Activated naive CD4-positive, alpha-beta T cell (primary cell): Measurements from ENCODE around the gene GLS2.
"Not testable (repeated sequence)": the region's sequence is repeated elsewhere in the genome, so short reads cannot be mapped to it uniquely, and the experiment has no call there.

ENCODE experiments used
- DNase-seq, 4 experiments: peaks; one replicate each; lab custom pipeline; 2025; lab: John Stamatoyannopoulos, UW

Gene GLS2

GRCh38 chr12:56493409-56494105 is 5.6 kb upstream of the GLS2 start:
- DNase-seq: not testable (repeated sequence)

GRCh38 chr12:56490360-56490759 is 2.4 kb upstream of the GLS2 start:
- DNase-seq: no peak

GRCh38 chr12:56487448-56488040 is 417 bp downstream of the GLS2 start:
- peak in 1 of 4 experiments; percentile 17 for DNase-seq

GRCh38 chr12:56486694-56487093 is 1.3 kb downstream of the GLS2 start:
- no peak for DNase-seq

GRCh38 chr12:56484566-56484965 is 3.4 kb downstream of the GLS2 start:
- DNase-seq: no peak

GRCh38 chr12:56479625-56480024 is 8.3 kb downstream of the GLS2 start:
- DNase-seq: no peak

- no peak for DNase-seq
Observed at GRCh38 chr12:56477521-56478225, 10.3 kb downstream of the GLS2 start.

- DNase-seq: no peak
Observed at GRCh38 chr12:56476972-56477432, 11.0 kb downstream of the GLS2 start.

GRCh38 chr12:56476143-56476542 is 11.8 kb downstream of the GLS2 start:
- no peak for DNase-seq

- no peak for DNase-seq
Observed at GRCh38 chr12:56474389-56474788, 13.6 kb downstream of the GLS2 start.

GRCh38 chr12:56469007-56469930 is 18.7 kb downstream of the GLS2 start:
- no peak for DNase-seq

GRCh38 chr12:56468216-56469006 is 19.6 kb downstream of the GLS2 start, which contains the start of gene SPRYD4:
Gene SPRYD4, plus strand, starts transcription at chr12:56468578. Its CDS starts 14 bp downstream, at chr12:56468592.
- peak; percentile 80 to 93 (median 86) for DNase-seq

- no peak for DNase-seq
Observed at GRCh38 chr12:56462565-56462964, 25.4 kb downstream of the GLS2 start.

GRCh38 chr12:56461235-56462159 is 26.5 kb downstream of the GLS2 start:
- no peak for DNase-seq

GRCh38 chr12:56457817-56458216 is 30.1 kb downstream of the GLS2 start:
- DNase-seq: no peak

- DNase-seq: no peak
Observed at GRCh38 chr12:56454557-56454956, 33.4 kb downstream of the GLS2 start, which contains the start of gene MIP. Gene MIP, minus strand, starts transcription at chr12:56454657. Its CDS starts 44 bp downstream, at chr12:56454613.

- no peak for DNase-seq
Observed at GRCh38 chr12:56451147-56451546, 36.8 kb downstream of the GLS2 start.

GRCh38 chr12:56450241-56450640 is 37.7 kb downstream of the GLS2 start:
- no peak for DNase-seq

GRCh38 chr12:56449622-56449984 is 38.4 kb downstream of the GLS2 start:
- no peak for DNase-seq
